Skin epidermis (tissue), 12 donors: Measurements from ENCODE around the gene SAPCD1.
A peak's percentile ranks its signal among the peaks of the same experiment; 100 is the strongest.

Experiments used
- H3K27ac ChIP-seq, 21 experiments: fragments of 200-600 bp; sonication (generic) in 11 of 21; one replicate each; pipeline ENCODE4 v1.5.0; 2020; ENCODE audit warnings: mild to moderate bottlenecking in 3 of 21, inconsistent platforms in 2 of 21, moderate library complexity in 2 of 21
- H3K4me3 ChIP-seq, 7 experiments: fragments of 200-600 bp; sonication (generic) in 2 of 7; one replicate each; pipeline ENCODE4 v1.5.0; 2020; ENCODE audit warnings: inconsistent platforms in 2 of 7, mild to moderate bottlenecking in 2 of 7, moderate library complexity in 1 of 7

The SAPCD1 gene

GRCh38 chr6:31762356-31762755 lies at the start of gene SAPCD1:
SAPCD1 (plus strand) TSS chr6:31762656; CDS start chr6:31763055, 399 bp downstream.
- no peak within 1 kb of the TSS for H3K4me3 ChIP-seq
- H3K27ac ChIP-seq = peak within 1 kb of the TSS in 6 of 21 experiments; percentile 17 to 43 (median 30)

DNA sequence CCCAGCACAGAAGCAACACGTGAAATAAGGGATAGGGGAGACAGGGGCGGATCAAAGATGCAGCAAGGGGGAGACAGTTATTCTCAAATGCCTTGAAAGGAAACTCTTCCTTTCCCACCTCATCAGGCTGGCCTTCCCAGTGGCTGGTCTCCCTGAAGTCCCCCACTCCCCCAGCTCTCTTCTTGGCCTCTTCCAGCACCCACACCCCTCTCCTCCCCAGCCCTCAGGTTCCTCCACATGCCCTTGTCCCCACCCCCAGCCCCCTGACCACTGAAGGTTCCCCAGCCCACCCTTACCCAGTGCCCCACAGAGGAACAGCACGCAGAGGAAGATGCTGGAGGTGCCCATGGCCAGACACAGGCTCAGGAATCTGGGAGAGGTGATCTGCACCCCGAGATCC lies 49.0 kb upstream of the SAPCD1 start:
- Histone ChIP-seq H3K4me3 (no peak overlapping the region), H3K27ac (peak overlapping the region in 13 of 21 experiments; percentile 0 to 77 (median 65))

DNA sequence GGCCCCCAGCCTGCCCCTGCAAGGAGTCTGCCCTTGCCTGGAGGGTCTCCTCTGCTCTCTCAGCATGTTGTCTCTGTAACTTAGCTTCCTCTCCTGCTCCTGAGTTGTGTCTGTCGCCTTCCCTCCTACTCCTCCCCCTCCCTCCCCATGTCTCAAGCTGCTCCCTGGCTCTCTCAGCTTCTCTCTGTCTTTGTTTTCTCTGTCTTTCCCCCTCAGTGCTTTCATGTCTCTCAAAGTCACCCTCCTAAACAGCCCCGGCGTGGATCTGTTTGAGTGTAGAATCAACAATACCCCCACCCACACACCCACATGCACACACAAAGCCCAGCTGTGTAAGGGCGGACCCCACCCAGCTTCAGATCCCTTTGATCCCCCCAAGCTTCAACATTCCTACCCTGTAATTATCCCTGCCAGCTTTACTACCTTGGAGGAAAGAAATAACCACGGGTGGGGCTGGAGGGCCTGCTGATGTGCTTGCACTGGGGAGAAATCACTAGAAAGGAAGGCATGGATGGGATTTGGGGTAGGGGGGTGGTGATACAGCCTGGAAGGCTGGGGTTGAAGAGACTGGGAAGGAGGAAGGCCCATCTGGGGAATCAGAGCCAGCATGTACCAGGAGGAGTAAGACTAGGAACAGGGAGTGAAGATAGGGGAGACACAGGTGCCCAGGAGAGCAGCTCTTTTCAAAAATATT lies 48.3 kb upstream of the SAPCD1 start:
- peak overlapping the region in 13 of 21 experiments; percentile 0 to 77 (median 65) for H3K27ac ChIP-seq
- H3K4me3 ChIP-seq = no peak overlapping the region

DNA sequence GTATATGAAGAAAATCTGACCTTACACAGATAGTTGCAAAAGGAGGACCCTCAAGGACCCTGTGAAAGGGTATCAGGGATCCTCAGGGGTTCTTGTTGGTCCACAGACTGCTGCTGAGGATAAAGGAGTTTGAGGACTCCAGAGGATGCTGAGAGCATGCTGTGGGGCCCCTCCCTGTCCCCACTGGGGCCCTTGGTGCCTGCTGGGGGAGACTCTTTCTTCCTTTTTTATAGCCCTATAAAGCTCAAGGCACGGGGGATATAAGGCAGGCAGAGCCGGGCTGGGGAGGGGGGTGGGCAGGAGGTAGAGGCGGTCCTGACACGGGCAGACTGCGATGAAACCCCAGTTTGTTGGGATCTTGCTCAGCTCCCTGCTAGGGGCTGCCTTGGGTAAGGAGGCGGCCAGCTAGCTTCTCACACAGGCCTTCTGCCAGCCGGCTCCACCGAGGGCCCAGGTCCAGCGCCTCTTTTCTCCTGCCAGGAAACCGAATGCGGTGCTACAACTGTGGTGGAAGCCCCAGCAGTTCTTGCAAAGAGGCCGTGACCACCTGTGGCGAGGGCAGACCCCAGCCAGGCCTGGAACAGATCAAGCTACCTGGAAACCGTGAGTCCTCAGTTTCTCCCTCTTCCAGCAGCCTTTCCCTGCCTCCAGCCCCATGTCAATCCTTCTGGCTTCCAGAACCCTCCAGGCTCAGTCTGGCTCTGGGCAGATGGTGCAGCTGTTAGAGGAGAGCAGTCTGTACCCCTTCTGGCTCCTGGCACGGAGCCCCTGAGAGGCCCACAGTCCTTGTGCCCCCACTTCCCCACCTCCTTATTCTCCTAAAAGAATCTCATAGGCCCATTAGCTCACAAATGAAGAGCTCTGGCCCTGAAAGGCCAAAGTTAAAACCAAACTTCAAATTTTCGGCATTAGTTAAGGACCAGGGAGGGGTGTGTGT lies 47.2 kb upstream of the SAPCD1 start, which contains the start of gene LY6G6D:
Gene LY6G6D (plus strand): TSS at position 327 of the 937 bp plus-strand sequence. CDS start 8 bp downstream, at position 335.
- H3K27ac ChIP-seq = peak within 1 kb of the TSS in 13 of 21 experiments; percentile 0 to 80 (median 65)

DNA sequence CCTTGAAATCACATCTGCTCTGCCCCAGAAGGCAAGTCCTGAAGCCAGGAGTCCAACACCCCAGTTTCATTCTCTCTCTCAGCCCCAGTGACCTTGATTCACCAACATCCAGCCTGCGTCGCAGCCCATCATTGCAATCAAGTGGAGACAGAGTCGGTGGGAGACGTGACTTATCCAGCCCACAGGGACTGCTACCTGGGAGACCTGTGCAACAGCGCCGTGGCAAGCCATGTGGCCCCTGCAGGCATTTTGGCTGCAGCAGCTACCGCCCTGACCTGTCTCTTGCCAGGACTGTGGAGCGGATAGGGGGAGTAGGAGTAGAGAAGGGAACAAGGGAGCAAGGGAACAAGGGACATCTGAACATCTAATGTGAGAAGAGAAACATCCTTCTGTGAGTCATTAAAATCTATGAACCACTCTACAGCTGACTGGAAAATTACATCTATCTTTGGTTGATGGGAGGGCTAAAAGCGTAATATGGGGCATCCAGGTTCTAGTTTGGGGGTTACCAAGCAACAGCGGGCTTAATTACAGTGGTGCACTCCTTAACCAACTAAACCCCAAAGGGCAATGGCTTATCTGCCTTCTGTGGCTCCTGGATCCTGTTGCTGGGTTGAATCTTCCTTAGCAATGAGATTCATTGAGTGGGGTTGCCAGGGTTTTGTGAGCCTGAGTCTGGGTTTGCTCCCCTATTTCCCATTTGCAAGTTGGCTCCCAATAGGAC lies 44.8 kb upstream of the SAPCD1 start:
- no peak overlapping the region for H3K4me3 ChIP-seq
- H3K27ac ChIP-seq = peak overlapping the region in 16 of 21 experiments; percentile 9 to 84 (median 66)

More for the DNA sequence above, 47.2 kb upstream of the SAPCD1 start, which contains the start of gene LY6G6D:
- no peak within 1 kb of the TSS for H3K4me3 ChIP-seq

DNA sequence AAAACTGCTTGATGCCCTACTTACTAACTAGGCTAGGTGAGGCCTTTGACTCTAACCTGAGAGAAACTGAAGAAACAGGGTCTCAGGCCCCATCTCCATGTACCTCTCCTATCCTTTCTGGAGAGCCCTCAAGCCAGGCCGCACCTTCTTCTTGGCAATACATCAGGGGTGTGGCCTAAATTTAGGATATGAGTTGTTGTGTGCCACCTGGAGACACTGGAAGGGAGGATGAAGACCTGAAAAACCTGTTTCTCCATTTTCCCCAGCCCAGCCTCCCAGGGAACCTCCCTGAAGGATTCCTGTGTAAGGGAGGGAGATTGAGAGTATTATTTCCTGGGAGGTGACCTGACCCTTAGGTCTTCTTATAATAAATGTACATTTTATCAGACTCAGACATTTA lies 44.2 kb upstream of the SAPCD1 start:
- no peak overlapping the region for H3K4me3 ChIP-seq
- H3K27ac ChIP-seq = peak overlapping the region in 18 of 21 experiments; percentile 44 to 84 (median 75)

- Histone ChIP-seq H3K27ac (peak overlapping the region in 20 of 21 experiments; percentile 43 to 84 (median 72)), H3K4me3 (peak overlapping the region in 1 of 7 experiments; percentile 21)
Measured at GRCh38 chr6:31719001-31719400, 43.5 kb upstream of the SAPCD1 start.

DNA sequence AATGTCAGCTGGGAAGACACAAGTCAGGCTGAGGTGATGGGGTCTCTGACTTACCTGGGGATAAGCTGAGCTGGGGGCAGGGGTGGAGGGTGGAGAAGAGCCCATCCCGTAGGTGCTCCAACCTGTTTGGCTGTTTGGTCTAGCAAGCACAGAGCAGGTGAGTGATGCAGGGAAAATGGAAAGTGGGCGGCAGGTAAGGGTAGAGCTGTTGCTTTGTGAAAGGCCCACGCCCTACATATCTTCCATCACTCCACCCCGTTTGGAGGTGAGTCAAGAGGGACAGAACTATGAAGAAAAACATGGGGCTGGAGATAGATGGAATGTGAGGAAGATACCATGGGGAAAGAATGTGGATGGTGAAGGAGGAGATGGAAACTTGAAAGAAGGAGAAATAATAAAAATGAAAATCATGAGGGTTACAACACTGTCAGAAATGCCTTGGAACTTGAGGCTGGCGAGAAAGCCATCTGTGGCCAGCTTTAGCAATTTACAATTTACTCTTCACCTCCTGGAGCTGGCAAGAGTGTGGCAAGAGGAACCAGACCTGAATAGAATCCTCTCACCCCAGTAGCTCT lies 42.2 kb upstream of the SAPCD1 start:
- H3K4me3 ChIP-seq = peak overlapping the region in 3 of 7 experiments; percentile 4 to 21 (median 13)
- peak overlapping the region in 19 of 21 experiments; percentile 49 to 84 (median 73) for H3K27ac ChIP-seq

GRCh38 chr6:31721351-31722020 lies 41.0 kb upstream of the SAPCD1 start, which contains the start of gene LY6G6C:
LY6G6C (minus strand) TSS chr6:31721746; CDS start chr6:31721679, 67 bp downstream.
- H3K4me3 ChIP-seq = peak within 1 kb of the TSS in 2 of 7 experiments; percentile 2 to 4
- H3K27ac ChIP-seq = peak within 1 kb of the TSS in 18 of 21 experiments; percentile 13 to 84 (median 57)

GRCh38 chr6:31722173-31722572 lies 40.3 kb upstream of the SAPCD1 start:
- H3K4me3 ChIP-seq = no peak overlapping the region
- H3K27ac ChIP-seq = peak overlapping the region in 12 of 21 experiments; percentile 18 to 84 (median 56)

GRCh38 chr6:31723245-31723979 lies 39.0 kb upstream of the SAPCD1 start, which contains the start of gene MPIG6B:
MPIG6B (plus strand) TSS chr6:31723373; CDS start chr6:31723384, 11 bp downstream.
- no peak within 1 kb of the TSS for H3K4me3 ChIP-seq
- H3K27ac ChIP-seq = peak within 1 kb of the TSS in 6 of 21 experiments; percentile 19 to 84 (median 58)

DNA sequence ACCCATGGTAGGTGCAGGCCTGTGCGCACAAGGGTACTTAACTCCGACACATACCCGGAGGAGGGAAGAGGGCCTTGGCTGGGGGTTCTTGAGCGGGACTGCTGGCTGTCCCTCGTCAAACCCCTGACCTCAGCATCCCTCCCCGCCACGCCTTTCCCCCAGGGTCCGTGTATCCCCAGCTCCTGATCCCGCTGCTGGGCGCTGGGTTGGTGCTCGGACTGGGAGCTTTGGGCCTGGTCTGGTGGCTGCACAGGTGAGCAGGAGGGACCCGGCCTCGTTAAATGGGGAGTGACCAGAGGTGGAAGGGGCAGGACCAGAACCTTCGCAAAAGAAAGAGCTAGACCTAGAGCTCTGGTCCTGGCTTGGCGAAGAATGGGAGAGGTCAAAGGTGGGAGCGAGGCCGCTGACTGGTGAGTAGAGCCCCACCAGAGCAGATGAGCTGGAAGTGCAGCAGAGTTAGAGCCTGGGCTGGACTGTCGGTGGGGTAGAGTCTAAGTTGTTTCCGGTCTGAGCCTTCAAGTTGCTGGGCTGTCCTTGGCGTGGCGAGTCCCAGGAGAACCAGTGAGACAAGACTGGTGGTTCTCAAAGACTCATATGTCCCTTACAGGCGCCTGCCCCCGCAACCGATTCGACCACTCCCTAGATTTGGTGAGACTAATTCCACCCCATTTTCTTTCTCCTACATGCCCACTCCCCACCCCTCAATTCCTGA lies 38.3 kb upstream of the SAPCD1 start:
- Histone ChIP-seq H3K27ac (peak overlapping the region in 4 of 21 experiments; percentile 43 to 57 (median 52)), H3K4me3 (no peak overlapping the region)

DNA sequence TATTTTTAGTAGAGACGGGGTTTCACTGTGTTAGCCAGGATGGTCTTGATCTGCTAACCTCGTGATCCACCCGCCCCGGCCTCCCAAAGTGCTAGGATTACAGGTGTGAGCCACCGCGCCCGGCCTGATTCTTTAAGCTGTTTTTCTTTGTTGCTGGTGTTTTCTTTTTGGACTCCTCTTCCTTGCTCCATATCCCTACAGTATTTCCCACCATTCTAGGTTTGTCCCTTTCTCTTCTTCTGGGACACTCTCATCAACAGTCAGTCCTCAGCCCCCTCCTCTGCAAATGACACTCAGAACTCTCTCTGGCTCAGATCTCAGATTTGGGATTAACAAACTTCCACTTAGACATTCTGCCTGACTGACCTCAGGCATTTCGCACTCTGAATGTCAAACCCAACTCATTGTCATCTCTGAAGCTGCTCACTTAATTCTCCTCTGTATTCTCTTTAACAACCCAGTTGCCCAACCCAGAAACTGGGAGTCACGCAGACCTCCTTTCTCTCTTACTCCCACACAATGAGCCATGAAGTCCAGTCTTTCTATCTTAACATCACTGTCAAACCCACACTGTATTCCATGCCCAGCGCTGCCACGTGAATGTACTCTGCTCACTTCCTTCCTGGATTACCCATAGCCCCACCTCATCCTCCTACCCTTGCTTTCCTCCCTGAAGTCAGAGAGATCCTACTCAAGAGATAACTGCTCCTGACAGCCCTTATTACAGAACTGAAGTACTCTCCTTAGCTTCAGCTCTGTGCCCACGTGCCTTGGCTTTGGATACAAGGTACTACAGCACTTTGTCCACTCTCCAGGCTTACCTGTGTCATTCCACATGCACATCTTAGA lies 36.7 kb upstream of the SAPCD1 start:
- Histone ChIP-seq H3K4me3 (no peak overlapping the region), H3K27ac (peak overlapping the region in 9 of 21 experiments; percentile 6 to 84 (median 28))

- Histone ChIP-seq H3K4me3 (no peak overlapping the region), H3K27ac (peak overlapping the region in 19 of 21 experiments; percentile 43 to 93 (median 85))
Measured at GRCh38 chr6:31727034-31727716, 35.3 kb upstream of the SAPCD1 start.
